ENCODE results near the gene TNFRSF25. TPM values are rescaled to one million over a fixed set of nuclear protein-coding genes. Genes with fewer than 3 reads are reported as not detected.
"Not testable (repeated sequence)": the region's sequence is repeated elsewhere in the genome, so short reads cannot be mapped to it uniquely, and the experiment has no call there.

The TNFRSF25 gene
- total RNA-seq, 2 donors from 2014 or later = 89.2 to 101 TPM

DNA sequence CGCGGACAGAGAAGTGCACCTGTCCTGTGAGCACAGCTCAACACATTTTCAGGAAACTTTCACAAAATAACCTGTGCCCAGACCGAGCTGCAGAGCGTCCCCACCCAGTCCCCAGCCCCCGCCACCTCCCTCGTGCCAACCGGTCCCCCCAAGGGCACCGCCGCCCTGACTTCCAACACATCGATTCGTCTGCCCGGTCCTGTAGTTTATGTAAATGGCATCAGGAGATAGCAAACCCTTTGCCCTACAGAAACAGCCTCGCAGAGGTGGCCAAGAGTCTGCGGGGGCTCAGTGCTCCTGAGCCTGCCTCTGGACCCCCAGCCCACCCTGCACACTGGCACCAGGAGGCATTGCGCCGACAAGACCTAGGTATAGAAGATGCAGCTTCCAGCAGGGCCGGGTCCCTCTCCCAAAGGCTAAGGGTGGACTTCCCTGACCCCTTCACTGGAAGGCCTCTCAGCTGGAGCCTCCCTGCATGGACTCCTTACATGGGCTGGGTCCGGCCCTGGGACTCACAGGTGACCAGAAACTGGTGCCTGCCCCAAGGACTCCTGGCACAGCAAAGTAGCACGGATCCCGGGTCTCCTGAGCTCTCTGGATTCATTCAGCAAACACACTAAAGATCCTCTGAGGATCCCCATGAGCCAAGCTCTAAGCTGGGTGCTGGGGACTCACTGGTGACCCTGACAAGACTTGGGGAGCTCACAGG, 32.0 kb upstream of the TNFRSF25 start:
- Mint-ChIP-seq H3K36me3 (ENCODE audit: insufficient read depth in 2 of 2) (no peaks in the 10 kb centered on the region), H3K4me1 (ENCODE audit: low read depth) (peaks cover 5% of the 10 kb centered on the region), H3K9me3 (no peaks in the 10 kb centered on the region), H3K27ac (no peak overlapping the region), H3K27me3 (ENCODE audit: low read depth) (no peaks in the 10 kb centered on the region), H3K4me3 (peak overlapping the region; percentile 71)
- ATAC-seq (replicated peaks in 1 of 2) (no peak), DNase-seq (no peak)

GRCh38 chr1:6497215-6497866, 31.4 kb upstream of the TNFRSF25 start:
- peak overlapping the region; percentile 71 for H3K4me3 Mint-ChIP-seq
- no peaks in the 10 kb centered on the region for H3K27me3 Mint-ChIP-seq (ENCODE audit: low read depth)
- H3K36me3 Mint-ChIP-seq (ENCODE audit: insufficient read depth in 2 of 2) = no peaks in the 10 kb centered on the region
- H3K4me1 Mint-ChIP-seq (ENCODE audit: low read depth) = peaks cover 5% of the 10 kb centered on the region
- H3K9me3 Mint-ChIP-seq = no peaks in the 10 kb centered on the region
- no peak overlapping the region for H3K27ac Mint-ChIP-seq
- ATAC-seq (replicated peaks in 1 of 2) = peak; percentile 77 to 78
- DNase-seq = peak; percentile 48 to 57

- H3K9me3 Mint-ChIP-seq = no peaks in the 10 kb centered on the region
- no peaks in the 10 kb centered on the region for H3K36me3 Mint-ChIP-seq (ENCODE audit: insufficient read depth in 2 of 2)
- no peaks in the 10 kb centered on the region for H3K27me3 Mint-ChIP-seq (ENCODE audit: low read depth)
- H3K27ac Mint-ChIP-seq = no peak overlapping the region
- H3K4me3 Mint-ChIP-seq = peak overlapping the region; percentile 47 to 53
- DNase-seq (no peak), ATAC-seq (replicated peaks in 1 of 2) (no peak)
- H3K4me1 Mint-ChIP-seq (ENCODE audit: low read depth) = peaks cover 7% of the 10 kb centered on the region
These were observed 30.9 kb upstream of the TNFRSF25 start for GRCh38 chr1:6496890-6497214.

- ATAC-seq (replicated peaks in 1 of 2) (no peak), DNase-seq (no peak)
- no peaks in the 10 kb centered on the region for H3K27me3 Mint-ChIP-seq (ENCODE audit: low read depth)
- no peaks in the 10 kb centered on the region for H3K36me3 Mint-ChIP-seq (ENCODE audit: insufficient read depth in 2 of 2)
- peak overlapping the region in 1 of 2 donors; percentile 53 for H3K4me3 Mint-ChIP-seq
- no peaks in the 10 kb centered on the region for H3K9me3 Mint-ChIP-seq
- H3K27ac Mint-ChIP-seq = no peak overlapping the region
- peaks cover 12% of the 10 kb centered on the region for H3K4me1 Mint-ChIP-seq (ENCODE audit: low read depth)
These were observed 30.4 kb upstream of the TNFRSF25 start for GRCh38 chr1:6496365-6496721.

GRCh38 chr1:6495540-6496364, 29.8 kb upstream of the TNFRSF25 start:
- H3K4me3 Mint-ChIP-seq = peak overlapping the region in 1 of 2 donors; percentile 53
- peaks cover 15% of the 10 kb centered on the region for H3K4me1 Mint-ChIP-seq (ENCODE audit: low read depth)
- no peaks in the 10 kb centered on the region for H3K9me3 Mint-ChIP-seq

DNA sequence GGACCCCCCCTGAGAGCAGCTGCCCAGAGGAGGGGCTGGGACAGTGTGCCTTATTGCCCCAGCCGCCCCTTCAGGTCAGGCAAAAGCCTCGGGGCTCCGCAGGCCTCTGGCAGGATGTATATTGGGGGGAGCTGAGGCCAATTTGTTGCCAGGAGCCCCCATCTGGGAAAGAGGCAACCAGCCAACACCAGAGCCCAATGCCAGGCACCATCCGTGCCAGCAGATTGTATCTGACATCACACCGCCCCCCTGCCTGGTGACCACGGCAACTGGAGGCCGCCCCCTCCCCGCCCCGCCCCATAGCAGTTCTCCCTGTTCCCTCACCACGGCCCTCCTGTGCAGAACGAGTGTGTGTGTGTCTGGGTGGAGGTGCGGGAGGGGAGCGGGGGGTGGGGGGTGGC, 29.1 kb upstream of the TNFRSF25 start:
- H3K27me3 Mint-ChIP-seq (ENCODE audit: low read depth) = no peaks in the 10 kb centered on the region
- DNase-seq = no peak
- no peak overlapping the region for H3K4me3 Mint-ChIP-seq
- ATAC-seq (replicated peaks in 1 of 2) = no peak
- no peaks in the 10 kb centered on the region for H3K36me3 Mint-ChIP-seq (ENCODE audit: insufficient read depth in 2 of 2)
- H3K9me3 Mint-ChIP-seq = no peaks in the 10 kb centered on the region
- peaks cover 15% of the 10 kb centered on the region for H3K4me1 Mint-ChIP-seq (ENCODE audit: low read depth)
- no peak overlapping the region for H3K27ac Mint-ChIP-seq

More at GRCh38 chr1:6495540-6496364, 29.8 kb upstream of the TNFRSF25 start:
- H3K27ac Mint-ChIP-seq = no peak overlapping the region
- H3K27me3 Mint-ChIP-seq (ENCODE audit: low read depth) = no peaks in the 10 kb centered on the region
- DNase-seq = no peak
- ATAC-seq (replicated peaks in 1 of 2) = no peak
- no peaks in the 10 kb centered on the region for H3K36me3 Mint-ChIP-seq (ENCODE audit: insufficient read depth in 2 of 2)

GRCh38 chr1:6494627-6495026, 28.7 kb upstream of the TNFRSF25 start:
- no peaks in the 10 kb centered on the region for H3K9me3 Mint-ChIP-seq
- no peak overlapping the region for H3K4me3 Mint-ChIP-seq
- ATAC-seq (replicated peaks in 1 of 2) (no peak), DNase-seq (no peak)
- H3K27me3 Mint-ChIP-seq (ENCODE audit: low read depth) = no peaks in the 10 kb centered on the region
- H3K27ac Mint-ChIP-seq = no peak overlapping the region
- no peaks in the 10 kb centered on the region for H3K36me3 Mint-ChIP-seq (ENCODE audit: insufficient read depth in 2 of 2)
- H3K4me1 Mint-ChIP-seq (ENCODE audit: low read depth) = peaks cover 15% of the 10 kb centered on the region

DNA sequence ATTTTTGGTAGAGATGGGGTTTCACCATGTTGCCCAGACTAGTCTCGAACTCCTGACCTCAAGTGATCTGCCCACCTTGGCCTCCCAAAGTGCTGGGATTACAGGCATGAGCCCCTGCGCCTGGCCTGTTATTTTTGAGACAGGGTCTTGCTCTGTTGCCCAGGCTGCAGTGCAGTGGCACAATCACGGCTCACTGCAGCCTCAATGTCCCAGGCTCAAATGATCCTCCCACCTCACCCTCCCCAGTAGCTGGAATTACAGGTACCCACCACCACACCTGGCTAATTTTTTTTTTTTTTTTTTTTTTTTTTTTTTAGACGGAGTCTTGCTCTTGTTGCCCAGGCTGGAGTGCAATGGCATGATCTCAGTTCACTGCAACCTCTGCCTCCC, 27.9 kb upstream of the TNFRSF25 start:
- peaks cover 15% of the 10 kb centered on the region for H3K4me1 Mint-ChIP-seq (ENCODE audit: low read depth)
- not testable (repeated sequence) for ATAC-seq (replicated peaks in 1 of 2); H3K27me3 Mint-ChIP-seq (ENCODE audit: low read depth); H3K27ac Mint-ChIP-seq; H3K4me3 Mint-ChIP-seq; H3K9me3 Mint-ChIP-seq; DNase-seq; H3K36me3 Mint-ChIP-seq (ENCODE audit: insufficient read depth in 2 of 2)

DNA sequence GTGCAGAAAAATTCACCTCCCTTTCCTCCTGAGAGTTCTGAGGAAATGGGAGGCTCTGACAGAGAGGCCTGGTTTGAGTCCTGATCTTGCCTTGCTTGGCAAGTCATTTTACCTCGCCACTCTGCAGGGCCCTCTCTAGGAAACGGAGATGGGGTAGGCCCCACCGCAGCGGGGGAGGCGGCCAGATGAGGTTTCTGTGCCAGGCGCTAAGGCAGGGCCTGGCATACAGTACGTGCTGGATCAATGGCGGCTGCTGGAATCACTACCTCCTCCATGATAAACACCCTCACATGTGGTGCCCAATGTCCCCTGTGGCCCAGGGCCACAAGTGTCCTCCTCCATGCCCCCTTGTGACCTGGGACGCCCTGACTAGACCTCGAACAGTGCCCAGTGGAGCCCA, 26.0 kb upstream of the TNFRSF25 start:
- Mint-ChIP-seq H3K9me3 (no peaks in the 10 kb centered on the region), H3K27me3 (ENCODE audit: low read depth) (peaks cover 9% of the 10 kb centered on the region), H3K4me1 (ENCODE audit: low read depth) (peaks cover 10% of the 10 kb centered on the region), H3K36me3 (ENCODE audit: insufficient read depth in 2 of 2) (no peaks in the 10 kb centered on the region), H3K27ac (peak overlapping the region; percentile 10), H3K4me3 (peak overlapping the region; percentile 85 to 86)
- no peak for ATAC-seq (replicated peaks in 1 of 2)
- no peak for DNase-seq

- Mint-ChIP-seq H3K27ac (peak within 1 kb of the TSS; percentile 36), H3K9me3 (no peaks in the 10 kb centered on the region), H3K27me3 (ENCODE audit: low read depth) (peaks cover 13% of the 10 kb centered on the region), H3K4me3 (peak within 1 kb of the TSS; percentile 85 to 86), H3K36me3 (ENCODE audit: insufficient read depth in 2 of 2) (no peaks in the 10 kb centered on the region), H3K4me1 (ENCODE audit: low read depth) (peaks cover 13% of the 10 kb centered on the region)
- peak; percentile 22 to 40 for DNase-seq
- peak in 1 of 2 donors; percentile 23 for ATAC-seq (replicated peaks in 1 of 2)
These were observed 25.5 kb upstream of the TNFRSF25 start, which contains the start of gene PLEKHG5 for GRCh38 chr1:6491480-6491962. Gene PLEKHG5, minus strand, starts transcription at chr1:6491667. Its CDS starts 14,096 bp downstream, at chr1:6477571.

GRCh38 chr1:6491081-6491449, 25.1 kb upstream of the TNFRSF25 start:
- H3K4me1 Mint-ChIP-seq (ENCODE audit: low read depth) = peaks cover 18% of the 10 kb centered on the region
- H3K9me3 Mint-ChIP-seq = no peaks in the 10 kb centered on the region
- ATAC-seq (replicated peaks in 1 of 2) (no peak), DNase-seq (peak in 1 of 2 donors; percentile 29)
- no peaks in the 10 kb centered on the region for H3K36me3 Mint-ChIP-seq (ENCODE audit: insufficient read depth in 2 of 2)
- H3K27ac Mint-ChIP-seq = no peak overlapping the region
- peak overlapping the region; percentile 85 to 86 for H3K4me3 Mint-ChIP-seq
- H3K27me3 Mint-ChIP-seq (ENCODE audit: low read depth) = peaks cover 17% of the 10 kb centered on the region

GRCh38 chr1:6490181-6491080, 24.5 kb upstream of the TNFRSF25 start:
- H3K4me1 Mint-ChIP-seq (ENCODE audit: low read depth) = peaks cover 22% of the 10 kb centered on the region
- H3K27ac Mint-ChIP-seq = peak overlapping the region; percentile 36
- H3K9me3 Mint-ChIP-seq = no peaks in the 10 kb centered on the region
- ATAC-seq (replicated peaks in 1 of 2) (peak; percentile 73 to 76), DNase-seq (peak; percentile 81 to 82)
- H3K27me3 Mint-ChIP-seq (ENCODE audit: low read depth) = peaks cover 20% of the 10 kb centered on the region
- peak overlapping the region; percentile 85 to 86 for H3K4me3 Mint-ChIP-seq
- no peaks in the 10 kb centered on the region for H3K36me3 Mint-ChIP-seq (ENCODE audit: insufficient read depth in 2 of 2)
